Body of pancreas (tissue), 4 donors: ENCODE data around the gene BCAS4.

Experiments used
- POLR2A ChIP-seq, 3 donors: fragments of 450-650 bp; IDR thresholded peaks; one replicate each; pipeline ENCODE4 v1.6.1; 2016; ENCODE audit warnings: antibody characterized with exemption in 3 of 3, mild to moderate bottlenecking in 2 of 3
- TF ChIP-seq, protein P1 (sequence below), 7 experiments: fragments of 450-650 bp in 4 of 7; fragments of 200-600 bp in 3 of 7; sonication (generic) in 3 of 7; IDR thresholded peaks; one replicate each; pipeline ENCODE4 v1.5.1; 2016 to 2019; ENCODE audit warnings: antibody characterized with exemption in 7 of 7

GRCh38 chr20:50918403-50918802 is 123.5 kb downstream of the BCAS4 start:
- TF ChIP-seq, protein P1, sequence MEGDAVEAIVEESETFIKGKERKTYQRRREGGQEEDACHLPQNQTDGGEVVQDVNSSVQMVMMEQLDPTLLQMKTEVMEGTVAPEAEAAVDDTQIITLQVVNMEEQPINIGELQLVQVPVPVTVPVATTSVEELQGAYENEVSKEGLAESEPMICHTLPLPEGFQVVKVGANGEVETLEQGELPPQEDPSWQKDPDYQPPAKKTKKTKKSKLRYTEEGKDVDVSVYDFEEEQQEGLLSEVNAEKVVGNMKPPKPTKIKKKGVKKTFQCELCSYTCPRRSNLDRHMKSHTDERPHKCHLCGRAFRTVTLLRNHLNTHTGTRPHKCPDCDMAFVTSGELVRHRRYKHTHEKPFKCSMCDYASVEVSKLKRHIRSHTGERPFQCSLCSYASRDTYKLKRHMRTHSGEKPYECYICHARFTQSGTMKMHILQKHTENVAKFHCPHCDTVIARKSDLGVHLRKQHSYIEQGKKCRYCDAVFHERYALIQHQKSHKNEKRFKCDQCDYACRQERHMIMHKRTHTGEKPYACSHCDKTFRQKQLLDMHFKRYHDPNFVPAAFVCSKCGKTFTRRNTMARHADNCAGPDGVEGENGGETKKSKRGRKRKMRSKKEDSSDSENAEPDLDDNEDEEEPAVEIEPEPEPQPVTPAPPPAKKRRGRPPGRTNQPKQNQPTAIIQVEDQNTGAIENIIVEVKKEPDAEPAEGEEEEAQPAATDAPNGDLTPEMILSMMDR (IDR thresholded peaks at IDR 0.05) = no peak
- TF ChIP-seq POLR2A (IDR thresholded peaks at IDR 0.05) = no peak
